Trophoblast cell (in vitro differentiated cells and primary cell): ENCODE data around the gene LRRC26.

Experiments
- DNase-seq, 2 donors: peaks; one replicate each; pipeline ENCODE4 v3.0.0-alpha.2; 2016
- H2AFZ ChIP-seq: 2 replicates; pipeline ENCODE4 v1.6.1; 2013; ENCODE audit warnings: low read length, moderate library complexity, mild to moderate bottlenecking; ENCODE audit not compliant: insufficient read depth, poor library complexity
- H2AK5ac ChIP-seq: 2 replicates; pipeline ENCODE4 v1.6.1; 2013; ENCODE audit warnings: mild to moderate bottlenecking, low read length
- H2BK120ac ChIP-seq: 2 replicates; pipeline ENCODE4 v1.6.1; 2013; ENCODE audit warnings: low read length, mild to moderate bottlenecking, moderate library complexity; ENCODE audit not compliant: insufficient read depth, poor library complexity
- H2BK12ac ChIP-seq: 2 replicates; pipeline ENCODE4 v1.6.1; 2013; ENCODE audit warnings: mild to moderate bottlenecking, low read length, moderate library complexity
- H2BK5ac ChIP-seq: 2 replicates; pipeline ENCODE4 v1.6.1; 2013; ENCODE audit warnings: low read length, low read depth, moderate library complexity, mild to moderate bottlenecking; ENCODE audit not compliant: poor library complexity
- H3K14ac ChIP-seq: 2 replicates; pipeline ENCODE4 v1.6.1; 2013; ENCODE audit warnings: mild to moderate bottlenecking, low read length
- H3K18ac ChIP-seq: 2 replicates; pipeline ENCODE4 v1.6.1; 2013; ENCODE audit warnings: mild to moderate bottlenecking, low read length
- H3K23ac ChIP-seq: 2 replicates; pipeline ENCODE4 v1.6.1; 2013; ENCODE audit warnings: low read length
- H3K27ac ChIP-seq: 2 replicates; pipeline ENCODE4 v1.5.1; 2013; ENCODE audit warnings: low read depth, mild to moderate bottlenecking, inconsistent platforms, low read length, moderate library complexity
- H3K27me3 ChIP-seq: 2 replicates; pipeline ENCODE4 v1.6.1; 2013; ENCODE audit warnings: inconsistent platforms, mild to moderate bottlenecking, low read length, moderate library complexity; ENCODE audit not compliant: insufficient read depth
- H3K36me3 ChIP-seq, 2 experiments: 1 replicate in 1 of 2; 2 replicates in 1 of 2; pipeline ENCODE4 v1.6.1; 2013; ENCODE audit warnings: low read length in 2 of 2, mild to moderate bottlenecking in 2 of 2, moderate library complexity in 1 of 2; ENCODE audit not compliant: insufficient read depth in 2 of 2, control insufficient read depth in 1 of 2
- H3K4ac ChIP-seq: 2 replicates; pipeline ENCODE4 v1.6.1; 2013; ENCODE audit warnings: low read depth, mild to moderate bottlenecking, low read length, moderate library complexity
- H3K4me1 ChIP-seq, 2 experiments: 1 replicate in 1 of 2; 2 replicates in 1 of 2; pipeline ENCODE4 v1.6.1; 2013; ENCODE audit warnings: low read length in 2 of 2, mild to moderate bottlenecking in 2 of 2, moderate library complexity in 1 of 2; ENCODE audit not compliant: insufficient read depth in 2 of 2, control insufficient read depth in 1 of 2
- H3K4me2 ChIP-seq: 2 replicates; pipeline ENCODE4 v1.6.1; 2013; ENCODE audit warnings: inconsistent platforms, mild to moderate bottlenecking, low read length, moderate library complexity
- H3K4me3 ChIP-seq: 2 replicates; pipeline ENCODE4 v1.5.1; 2013; ENCODE audit warnings: mild to moderate bottlenecking, low read depth, low read length, inconsistent platforms
- H3K79me1 ChIP-seq: one replicate; pipeline ENCODE4 v1.6.1; 2013; ENCODE audit warnings: low read length
- H3K79me2 ChIP-seq: 2 replicates; pipeline ENCODE4 v1.6.1; 2013; ENCODE audit warnings: low read length, mild to moderate bottlenecking; ENCODE audit not compliant: control insufficient read depth, insufficient read depth, poor library complexity
- H3K9ac ChIP-seq: 2 replicates; pipeline ENCODE4 v1.6.1; 2013; ENCODE audit warnings: mild to moderate bottlenecking, low read length
- H3K9me3 ChIP-seq: 2 replicates; pipeline ENCODE4 v1.6.1; 2013; ENCODE audit warnings: low read depth, mild to moderate bottlenecking, control low read depth, inconsistent platforms, low read length; ENCODE audit not compliant: insufficient read depth
- H4K12ac ChIP-seq: 2 replicates; pipeline ENCODE4 v1.6.1; 2013; ENCODE audit warnings: low read depth, mild to moderate bottlenecking, low read length, moderate library complexity
- H4K8ac ChIP-seq: 2 replicates; pipeline ENCODE4 v1.6.1; 2013; ENCODE audit warnings: low read depth, mild to moderate bottlenecking, low read length, moderate library complexity
- H4K91ac ChIP-seq: one replicate; pipeline ENCODE4 v1.6.1; 2013; ENCODE audit warnings: low read depth, mild to moderate bottlenecking, low read length, moderate library complexity
- WGBS: extraction: QIAGEN DNeasy Blood & Tissue Kit; methylation state at CpG from one replicate; pipeline ENCODE4 v1.1.7; 2013; ENCODE audit warnings: missing lambda C conversion rate; ENCODE audit not compliant: insufficient read length, insufficient coverage; ENCODE audit errors: extremely low coverage; 5-methylcytosine and 5-hydroxymethylcytosine counted together

The LRRC26 gene

GRCh38 chr9:137216188-137216965, 46.5 kb upstream of the LRRC26 start:
- H3K79me2 ChIP-seq = no peaks in the 10 kb centered on the region
- no peak overlapping the region for H2BK120ac ChIP-seq
- no peak overlapping the region for H3K4ac ChIP-seq
- H4K12ac ChIP-seq = no peak overlapping the region
- no peak overlapping the region for H4K8ac ChIP-seq
- no peak overlapping the region for H2BK5ac ChIP-seq
- H3K4me3 ChIP-seq = no peak overlapping the region
- WGBS = no CpG with 5 or more reads among the region's 30 CpGs
- H3K18ac ChIP-seq = no peak overlapping the region
- DNase-seq = no peak
- H3K4me1 ChIP-seq = peaks cover 11% of the 10 kb centered on the region in 2 experiments
- H3K14ac ChIP-seq = no peak overlapping the region
- no peaks in the 10 kb centered on the region for H3K79me1 ChIP-seq
- H3K27me3 ChIP-seq = no peaks in the 10 kb centered on the region
- no peak overlapping the region for H2AFZ ChIP-seq
- no peak overlapping the region for H2AK5ac ChIP-seq
- H2BK12ac ChIP-seq = no peak overlapping the region
- H3K9me3 ChIP-seq = no peaks in the 10 kb centered on the region
- H4K91ac ChIP-seq = no peak overlapping the region
- H3K23ac ChIP-seq = no peak overlapping the region
- H3K27ac ChIP-seq = no peak overlapping the region
- no peak overlapping the region for H3K9ac ChIP-seq
- peaks cover 51 to 54% of the 10 kb centered on the region in 2 experiments for H3K36me3 ChIP-seq
- no peak overlapping the region for H3K4me2 ChIP-seq

- Histone ChIP-seq H3K4me3 (no peak overlapping the region), H4K91ac (no peak overlapping the region), H3K27me3 (no peaks in the 10 kb centered on the region), H4K8ac (no peak overlapping the region), H3K4me1 (peaks cover 10 to 11% of the 10 kb centered on the region in 2 experiments), H3K27ac (no peak overlapping the region), H3K79me1 (no peaks in the 10 kb centered on the region), H2BK5ac (no peak overlapping the region), H3K9me3 (no peaks in the 10 kb centered on the region), H3K9ac (no peak overlapping the region), H3K79me2 (no peaks in the 10 kb centered on the region), H2BK120ac (no peak overlapping the region), H3K14ac (no peak overlapping the region), H4K12ac (no peak overlapping the region), H3K36me3 (peaks cover 51 to 57% of the 10 kb centered on the region in 2 experiments), H3K4me2 (no peak overlapping the region), H3K23ac (no peak overlapping the region), H3K4ac (no peak overlapping the region), H3K18ac (no peak overlapping the region), H2AK5ac (no peak overlapping the region), H2AFZ (no peak overlapping the region), H2BK12ac (no peak overlapping the region)
- no peak for DNase-seq
- no CpG with 5 or more reads among the region's 22 CpGs for WGBS
Observed at GRCh38 chr9:137215196-137215986, 45.5 kb upstream of the LRRC26 start.

- Histone ChIP-seq H3K4me2 (no peak overlapping the region), H3K79me1 (no peaks in the 10 kb centered on the region), H4K12ac (no peak overlapping the region), H3K9me3 (no peaks in the 10 kb centered on the region), H3K23ac (no peak overlapping the region), H3K18ac (no peak overlapping the region), H3K27ac (no peak overlapping the region), H3K4me1 (peaks cover 10 to 11% of the 10 kb centered on the region in 2 experiments), H2BK12ac (no peak overlapping the region), H2BK5ac (no peak overlapping the region), H3K4me3 (no peak overlapping the region), H2AK5ac (no peak overlapping the region), H2AFZ (no peak overlapping the region), H3K9ac (no peak overlapping the region), H3K79me2 (no peaks in the 10 kb centered on the region), H3K14ac (no peak overlapping the region), H4K8ac (no peak overlapping the region), H3K36me3 (peaks cover 55 to 61% of the 10 kb centered on the region in 2 experiments), H3K27me3 (no peaks in the 10 kb centered on the region), H3K4ac (no peak overlapping the region), H2BK120ac (no peak overlapping the region), H4K91ac (no peak overlapping the region)
- no peak for DNase-seq
- no CpG with 5 or more reads among the region's 19 CpGs for WGBS
Observed at GRCh38 chr9:137214620-137215019, 44.8 kb upstream of the LRRC26 start.

- no peak overlapping the region for H4K91ac ChIP-seq
- no CpG with 5 or more reads among the region's 49 CpGs for WGBS
Observed at GRCh38 chr9:137213160-137214060, 43.6 kb upstream of the LRRC26 start.

More at GRCh38 chr9:137213160-137214060, 43.6 kb upstream of the LRRC26 start:
- H3K4me2 ChIP-seq = no peak overlapping the region
- no peak overlapping the region for H3K4ac ChIP-seq
- no peak overlapping the region for H3K9ac ChIP-seq
- no peak overlapping the region for H4K12ac ChIP-seq
- no peak overlapping the region for H2BK5ac ChIP-seq
- H3K4me3 ChIP-seq = no peak overlapping the region
- DNase-seq = no peak
- no peaks in the 10 kb centered on the region for H3K27me3 ChIP-seq
- no peaks in the 10 kb centered on the region for H3K79me1 ChIP-seq
- no peak overlapping the region for H4K8ac ChIP-seq
- H3K14ac ChIP-seq = no peak overlapping the region
- no peak overlapping the region for H2AK5ac ChIP-seq
- no peak overlapping the region for H2BK12ac ChIP-seq
- no peak overlapping the region for H3K18ac ChIP-seq
- no peak overlapping the region for H3K27ac ChIP-seq
- no peaks in the 10 kb centered on the region for H3K79me2 ChIP-seq
- no peak overlapping the region for H2AFZ ChIP-seq
- no peak overlapping the region for H2BK120ac ChIP-seq
- H3K23ac ChIP-seq = no peak overlapping the region
- no peaks in the 10 kb centered on the region for H3K9me3 ChIP-seq
- H3K36me3 ChIP-seq = peaks cover 61 to 65% of the 10 kb centered on the region in 2 experiments
- peaks cover 6 to 9% of the 10 kb centered on the region in 2 experiments for H3K4me1 ChIP-seq
